HepG2 (cell line): Measurements from ENCODE around the gene RIPPLY1. TPM values are rescaled to one million over a fixed set of nuclear protein-coding genes. Genes with fewer than 3 reads are reported as not detected.

Experiments
- ATAC-seq: fragments of 200-7000 bp; cut with Tn5 transposase; 3 replicates; pipeline ENCODE4 v1.9.1; 2020; ENCODE audit warnings: mild to moderate bottlenecking, moderate library complexity
- BruUV-seq: library from RNA; stranded (reverse); fragments of 400-500 nt; replicated peaks from 2 replicates; lab custom pipeline; 2021; lab: Mats Ljungman, UMichigan
- CTCF ChIA-PET: fragments of 300-600 bp; formaldehyde crosslinking; extraction: SDS; loops from one replicate; lab custom pipeline; 2021; ENCODE audit warnings: low total read pairs, inconsistent platforms, low intra/inter-chr PET ratio; lab: Yijun Ruan, JAX
- POLR2A ChIA-PET: fragments of 350-600 bp; sonication (Branson Sonifier 250); formaldehyde crosslinking; loops from one replicate; lab custom pipeline; 2020; ENCODE audit warnings: antibody characterized with exemption, inconsistent platforms; lab: Yijun Ruan, JAX
- DNase-seq: peaks from one replicate; pipeline ENCODE4 v3.0.0-alpha.2; 2015; ENCODE audit warnings: low spot score
- FAIRE-seq: peaks from 3 replicates; lab custom pipeline; 2011; peaks lifted over from hg19 to GRCh38; lab: Jason Lieb, UNC
- H2AFZ ChIP-seq: one replicate; pipeline ENCODE4 v1.6.1; 2011; ENCODE audit warnings: low read length, inconsistent platforms
- H3K27ac ChIP-seq: fragments of 300-600 bp; 3 replicates; pipeline ENCODE4 v1.8.0; 2011; ENCODE audit warnings: mixed run types, mild to moderate bottlenecking, mixed read lengths, low read length, inconsistent platforms; ENCODE audit not compliant: insufficient read depth; ENCODE audit errors: extremely low read length
- H3K27me3 ChIP-seq, 2 experiments: fragments of 200-600 bp in 1 of 2; 2 replicates in 1 of 2; 3 replicates in 1 of 2; pipeline versions ENCODE4 v1.6.0 to v1.8.0; 2011; ENCODE audit warnings: low read length in 2 of 2, mild to moderate bottlenecking in 2 of 2, moderate library complexity in 2 of 2, inconsistent platforms in 1 of 2; ENCODE audit not compliant: insufficient read depth in 2 of 2, control insufficient read depth in 1 of 2
- H3K36me3 ChIP-seq, 2 experiments: fragments of 200-600 bp in 1 of 2; replicated peaks in 1 of 2; 2 replicates in 1 of 2; 3 replicates in 1 of 2; pipeline versions ENCODE4 v1.5.1 to v1.8.0; 2011; ENCODE audit warnings: low read length in 2 of 2, inconsistent platforms in 1 of 2; ENCODE audit not compliant: insufficient read depth in 2 of 2, control insufficient read depth in 1 of 2
- H3K4me1 ChIP-seq: 2 replicates; pipeline ENCODE4 v1.5.1; 2012; ENCODE audit warnings: low read length, inconsistent platforms; ENCODE audit not compliant: insufficient read depth
- H3K4me2 ChIP-seq: 2 replicates; pipeline ENCODE4 v1.6.0; 2011; ENCODE audit warnings: low read depth, low read length, inconsistent platforms
- H3K4me3 ChIP-seq, 3 experiments: fragments of 200-600 bp in 1 of 3; sonication (generic), shearing (Covaris generic) in 1 of 3; replicated peaks in 1 of 3; 2 replicates each; pipeline ENCODE4 v1.5.1; 2011 to 2016; ENCODE audit warnings: low read length in 3 of 3, inconsistent platforms in 2 of 3, low read depth in 2 of 3, mild to moderate bottlenecking in 2 of 3, control low read depth in 1 of 3, mixed read lengths in 1 of 3; ENCODE audit not compliant: insufficient read depth in 1 of 3
- H3K79me2 ChIP-seq: one replicate; pipeline ENCODE4 v1.6.1; 2011; ENCODE audit warnings: low read length, inconsistent platforms; ENCODE audit not compliant: insufficient read depth
- H3K9ac ChIP-seq: 2 replicates; pipeline ENCODE4 v1.6.0; 2011; ENCODE audit warnings: mild to moderate bottlenecking, low read depth, low read length, inconsistent platforms; ENCODE audit not compliant: insufficient read depth
- H3K9me3 ChIP-seq: 2 replicates; pipeline ENCODE4 v1.5.1; 2012; ENCODE audit warnings: mild to moderate bottlenecking, low read length
- H4K20me1 ChIP-seq: 2 replicates; pipeline ENCODE4 v1.6.0; 2011; ENCODE audit warnings: inconsistent platforms, mild to moderate bottlenecking, low read length, moderate library complexity; ENCODE audit not compliant: insufficient read depth
- KLF16 ChIP-seq, 2 experiments: sonication (generic) in 1 of 2; formaldehyde crosslinking in 1 of 2; IDR thresholded peaks; 2 replicates each; pipeline versions ENCODE4 v1.6.1 to v1.8.0; 2016 to 2023; ENCODE audit warnings: missing genetic modification reagents in 2 of 2, missing compliant biosample characterization in 1 of 2
- MLXIP ChIP-seq: sonication (generic); formaldehyde crosslinking; IDR thresholded peaks from 2 replicates; pipeline ENCODE4 v1.9.0; 2021; ENCODE audit warnings: missing genetic modification reagents, borderline replicate concordance
- SIN3A ChIP-seq: IDR thresholded peaks from 2 replicates; pipeline ENCODE4 v1.6.1; 2011; ENCODE audit warnings: low read depth, mild to moderate bottlenecking, control low read depth, low read length, borderline replicate concordance
- SIN3B ChIP-seq: fragments of 150-350 bp; IDR thresholded peaks from 2 replicates; pipeline ENCODE4 v1.6.1; 2014; ENCODE audit warnings: low read length
- ZFP41 ChIP-seq: sonication (generic); formaldehyde crosslinking; IDR thresholded peaks from 2 replicates; pipeline ENCODE4 v1.4.0; 2020; ENCODE audit warnings: mild to moderate bottlenecking, missing genetic modification reagents, borderline replicate concordance
- ZNF124 ChIP-seq: sonication (generic); formaldehyde crosslinking; IDR thresholded peaks from 2 replicates; pipeline ENCODE4 v1.4.0; 2020; ENCODE audit warnings: missing genetic modification reagents
- ZNF770 ChIP-seq: sonication (generic); formaldehyde crosslinking; IDR thresholded peaks from 2 replicates; pipeline ENCODE4 v1.5.0; 2020; ENCODE audit warnings: mild to moderate bottlenecking, missing genetic modification reagents
- ZNF792 ChIP-seq: IDR thresholded peaks from 2 replicates; pipeline ENCODE4 v1.6.1; 2016
- WGBS: methylation state at CpG from one replicate; pipeline ENCODE4 v1.1.6; 2017; ENCODE audit warnings: low lambda C conversion rate; 5-methylcytosine and 5-hydroxymethylcytosine counted together
- in situ Hi-C: cut with HindIII; loops from 2 replicates; pipeline ENCODE4 v1.10.0; 2017; ENCODE audit warnings: low pct_unique_long_range_greater_than_20kb; ENCODE audit not compliant: extremely low pct_ligation_motif_present
- intact Hi-C: fragments of 100-400 bp; cut with micrococcal nuclease; formaldehyde crosslinking; loops from one replicate; pipeline ENCODE4 v1.10.0; 2022; ENCODE audit not compliant: unreplicated experiment
- polyA plus RNA-seq, 8 experiments: library from polyadenylated mRNA; depleted of rRNA in 3 of 8; stranded (reverse) in 7 of 8; unstranded in 1 of 8; fragments of >200 nt; fragmentation: Illumina TruSeq in 4 of 8; extraction: Trizol in 4 of 8; gene quantifications; 2 replicates each; pipeline versions ENCODE4 v1.2.1 to v1.2.3, GENCODE V29; 2011 to 2016; ENCODE audit warnings: low read depth in 4 of 8, missing spikeins in 1 of 8, mixed read lengths in 1 of 8; ENCODE audit not compliant: insufficient read depth in 1 of 8
- total RNA-seq, 5 experiments: library from RNA; depleted of rRNA; stranded (reverse); fragments of >200 nt; fragmentation: Illumina TruSeq; extraction: Trizol; gene quantifications; 2 replicates each; pipeline ENCODE4 v1.2.3, GENCODE V29; 2016; ENCODE audit warnings: low read depth in 1 of 5

Gene RIPPLY1
- total and polyA plus RNA-seq, 2 of the 13 experiments (the other 11 are each of a cell fraction or from before 2014, with no cell fraction given) = 0.41 to 0.49 TPM

GRCh38 chrX:106948641-106949040 lies 45.5 kb upstream of the RIPPLY1 start (continued):
- TF ChIP-seq KLF16 (CRISPR knock-in tag; IDR thresholded peaks at IDR 0.05) = no peak

- ChIA-PET POLR2A (no interaction called here), CTCF (no interaction called here)
- H3K79me2 ChIP-seq = no peaks in the 10 kb centered on the region
- no peak overlapping the region for H3K4me3 ChIP-seq
- ATAC-seq = no peak
- no peak overlapping the region for H3K9ac ChIP-seq
- BruUV-seq = no TSS peak
- H3K27me3 ChIP-seq = no peaks in the 10 kb centered on the region
- in situ Hi-C loops (no loop called here), intact Hi-C loops (no loop called here)
- H3K27ac ChIP-seq = no peak overlapping the region
- no peak for DNase-seq
- 100% methylated on average over 3 of the region's 3 CpGs for WGBS
- H3K9me3 ChIP-seq = no peaks in the 10 kb centered on the region
- no peak for TF ChIP-seq SIN3B
- no peak for TF ChIP-seq SIN3A
- TF ChIP-seq MLXIP (CRISPR knock-in tag) = no peak
- no peak for TF ChIP-seq ZFP41 (CRISPR knock-in tag)
- no peak for TF ChIP-seq ZNF770 (CRISPR knock-in tag)
- no peak for TF ChIP-seq ZNF124 (CRISPR knock-in tag)
- TF ChIP-seq ZNF792 (CRISPR knock-in tag) = no peak
- 0 out of 5 replicates have a peak, but pooled peaks cover 0 to 7% of the 10 kb centered on the region in 2 experiments for H3K36me3 ChIP-seq
- H4K20me1 ChIP-seq = no peaks in the 10 kb centered on the region
- no peak for FAIRE-seq
- peaks cover 22% of the 10 kb centered on the region for H3K4me1 ChIP-seq
- H3K4me2 ChIP-seq = no peak overlapping the region
- H2AFZ ChIP-seq = no peak overlapping the region
Measured at GRCh38 chrX:106946464-106946863, 43.3 kb upstream of the RIPPLY1 start.
